Upper lobe of left lung (tissue), 6 donors: ENCODE data around the gene PTPN1. TPM values are rescaled to one million over a fixed set of nuclear protein-coding genes. Genes with fewer than 3 reads are reported as not detected.

Experiments used
- ATAC-seq, 2 donors: fragments of 200-7000 bp; cut with Tn5 transposase; one replicate each; pipeline ENCODE4 v1.9.1; 2022; ENCODE audit warnings: mild to moderate bottlenecking in 2 of 2, moderate library complexity in 2 of 2; ENCODE audit not compliant: low FRiP score in 2 of 2
- DNase-seq, 2 donors: peaks; one replicate each; pipeline ENCODE4 v3.0.0-alpha.2; 2019 to 2020
- H3K27ac ChIP-seq, 4 donors: fragments of 200-600 bp; sonication (generic); one replicate each; pipeline ENCODE4 v1.5.1; 2016 to 2019
- H3K27me3 ChIP-seq, 4 donors: fragments of 200-600 bp; sonication (generic); one replicate each; pipeline ENCODE4 v1.5.1; 2017 to 2019
- H3K36me3 ChIP-seq, 4 donors: fragments of 200-600 bp; sonication (generic); one replicate each; pipeline ENCODE4 v1.5.1; 2016 to 2019
- H3K4me1 ChIP-seq, 4 donors: fragments of 200-600 bp; sonication (generic); one replicate each; pipeline ENCODE4 v1.5.1; 2018 to 2019
- H3K4me3 ChIP-seq, 4 donors: fragments of 200-600 bp; sonication (generic); one replicate each; pipeline ENCODE4 v1.5.1; 2017 to 2019; ENCODE audit warnings: mild to moderate bottlenecking in 2 of 4, moderate library complexity in 1 of 4
- H3K9me3 ChIP-seq, 4 donors: fragments of 200-600 bp; sonication (generic); one replicate each; pipeline ENCODE4 v1.5.1; 2018 to 2019
- EP300 ChIP-seq, 4 donors: sonication (generic); formaldehyde crosslinking; IDR thresholded peaks; one replicate each; pipeline ENCODE4 v1.5.1; 2017; ENCODE audit warnings: antibody characterized with exemption in 4 of 4, control low read depth in 2 of 4
- POLR2A ChIP-seq, 4 donors: fragments of 450-650 bp; IDR thresholded peaks; one replicate each; pipeline ENCODE4 v1.5.1; 2016 to 2017; ENCODE audit warnings: antibody characterized with exemption in 4 of 4, mild to moderate bottlenecking in 2 of 4
- POLR2AphosphoS5 ChIP-seq, 2 donors: sonication (generic); formaldehyde crosslinking; IDR thresholded peaks; one replicate each; pipeline ENCODE4 v1.5.1; 2017; ENCODE audit warnings: antibody characterized with exemption in 2 of 2
- WGBS, 2 donors: methylation state at CpG; one replicate each; pipeline ENCODE4 v1.1.5; 2017 to 2018; 5-methylcytosine and 5-hydroxymethylcytosine counted together
- total RNA-seq, 6 donors: library from RNA; depleted of rRNA in 4 of 6; stranded (reverse); fragments of >200 nt in 4 of 6; gene quantifications; one replicate each; pipeline versions ENCODE4 v1.1.0 to v1.2.1, GENCODE V29; 2016 to 2021
- TF ChIP-seq, protein P1 (sequence below), 6 experiments: fragments of 450-650 bp in 4 of 6; fragments of 200-600 bp in 2 of 6; sonication (generic) in 2 of 6; IDR thresholded peaks; one replicate each; pipeline ENCODE4 v1.5.1; 2016 to 2019; ENCODE audit warnings: antibody characterized with exemption in 6 of 6
- donor health status: DM: no; HTN: no; CAD: no; lungs with moderate emphysema.
- donor health status: DM: no; HTN: yes; CAD: no; lungs with severe emphysema.

The PTPN1 gene
- total RNA-seq, 6 donors from 2014 or later, result 75.1 to 137 (median 96.1) TPM

DNA sequence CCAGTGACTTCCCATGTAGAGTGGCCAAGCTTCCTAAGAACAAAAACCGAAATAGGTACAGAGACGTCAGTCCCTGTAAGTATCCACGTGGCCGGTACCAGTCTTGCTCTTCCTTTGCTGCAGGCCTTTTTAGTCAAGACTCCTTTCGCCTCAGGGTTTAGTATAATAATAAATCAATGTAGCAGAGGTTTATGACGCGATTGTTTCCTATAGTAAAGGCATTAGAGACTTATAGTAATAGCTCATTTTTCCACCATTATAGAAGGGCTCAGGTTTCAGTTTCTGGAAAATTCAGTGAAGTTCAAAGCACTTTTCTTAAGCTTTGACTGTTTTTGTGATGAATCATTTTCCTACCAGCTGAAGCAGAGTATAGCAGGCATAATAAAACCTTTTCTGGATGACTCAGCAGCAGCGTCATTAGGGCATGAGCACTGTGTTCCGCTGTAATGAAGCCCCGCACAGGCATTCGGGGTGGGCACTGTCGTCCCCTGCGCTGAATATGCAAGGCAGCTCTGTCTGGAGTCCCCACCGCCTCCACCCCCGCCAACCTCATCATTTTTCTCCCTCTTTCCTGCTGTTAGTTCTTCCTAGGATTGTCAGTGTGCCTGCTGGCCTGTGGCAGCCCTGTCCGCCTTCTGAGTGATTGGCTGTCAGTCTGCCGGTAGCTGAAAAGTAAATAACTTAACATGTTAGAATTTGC, 51.3 kb downstream of the PTPN1 start:
- TF ChIP-seq POLR2AphosphoS5 (IDR thresholded peaks at IDR 0.05), result no peak
- TF ChIP-seq, protein P1, sequence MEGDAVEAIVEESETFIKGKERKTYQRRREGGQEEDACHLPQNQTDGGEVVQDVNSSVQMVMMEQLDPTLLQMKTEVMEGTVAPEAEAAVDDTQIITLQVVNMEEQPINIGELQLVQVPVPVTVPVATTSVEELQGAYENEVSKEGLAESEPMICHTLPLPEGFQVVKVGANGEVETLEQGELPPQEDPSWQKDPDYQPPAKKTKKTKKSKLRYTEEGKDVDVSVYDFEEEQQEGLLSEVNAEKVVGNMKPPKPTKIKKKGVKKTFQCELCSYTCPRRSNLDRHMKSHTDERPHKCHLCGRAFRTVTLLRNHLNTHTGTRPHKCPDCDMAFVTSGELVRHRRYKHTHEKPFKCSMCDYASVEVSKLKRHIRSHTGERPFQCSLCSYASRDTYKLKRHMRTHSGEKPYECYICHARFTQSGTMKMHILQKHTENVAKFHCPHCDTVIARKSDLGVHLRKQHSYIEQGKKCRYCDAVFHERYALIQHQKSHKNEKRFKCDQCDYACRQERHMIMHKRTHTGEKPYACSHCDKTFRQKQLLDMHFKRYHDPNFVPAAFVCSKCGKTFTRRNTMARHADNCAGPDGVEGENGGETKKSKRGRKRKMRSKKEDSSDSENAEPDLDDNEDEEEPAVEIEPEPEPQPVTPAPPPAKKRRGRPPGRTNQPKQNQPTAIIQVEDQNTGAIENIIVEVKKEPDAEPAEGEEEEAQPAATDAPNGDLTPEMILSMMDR (IDR thresholded peaks at IDR 0.05), result no peak
- no peak for TF ChIP-seq POLR2A (IDR thresholded peaks at IDR 0.05)
- no peak for TF ChIP-seq EP300 (IDR thresholded peaks at IDR 0.05)
- peak; percentile 76 to 77 for ATAC-seq
- 68 to 75% methylated on average over 17 of the region's 17 CpGs for WGBS, 2 donors
- Histone ChIP-seq H3K36me3 (peaks cover 5 to 54% (median 19%) of the 10 kb centered on the region in 4 donors), H3K27ac (peak overlapping the region; percentile 76 to 81 (median 80)), H3K4me3 (no peak overlapping the region), H3K9me3 (no peaks in the 10 kb centered on the region), H3K4me1 (peaks cover 19 to 50% (median 41%) of the 10 kb centered on the region in 4 donors), H3K27me3 (no peaks in the 10 kb centered on the region)
- no peak for DNase-seq

DNA sequence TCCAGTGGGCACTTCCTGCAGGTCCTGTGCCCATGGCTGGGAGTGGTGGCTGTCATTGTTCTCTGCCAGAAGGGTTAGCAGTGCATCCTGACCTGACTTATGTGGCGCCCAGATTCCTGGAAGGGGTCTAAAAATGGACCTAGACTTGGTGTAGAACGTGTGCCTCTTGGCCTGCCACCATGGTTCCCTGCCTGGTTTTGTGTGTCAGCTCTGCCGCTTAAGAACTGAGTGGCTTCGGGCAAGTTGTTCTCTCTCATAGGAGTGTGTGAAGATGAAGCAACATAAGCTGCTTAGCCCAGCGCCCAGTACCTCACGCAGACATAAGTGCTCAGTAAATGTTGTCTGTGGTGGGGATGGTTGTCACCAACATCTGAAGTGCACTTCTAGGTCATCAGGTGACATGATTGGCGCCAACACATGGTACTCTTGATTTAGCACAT, 52.1 kb downstream of the PTPN1 start:
- Histone ChIP-seq H3K27me3 (no peaks in the 10 kb centered on the region), H3K4me1 (peaks cover 19 to 55% (median 43%) of the 10 kb centered on the region in 4 donors), H3K27ac (peak overlapping the region; percentile 76 to 81 (median 80)), H3K36me3 (peaks cover 5 to 58% (median 19%) of the 10 kb centered on the region in 4 donors), H3K9me3 (no peaks in the 10 kb centered on the region), H3K4me3 (no peak overlapping the region)
- DNase-seq (peak in 1 of 2 donors; percentile 83), ATAC-seq (peak; percentile 56 to 89)
- TF ChIP-seq EP300 (IDR thresholded peaks at IDR 0.05) (peak; percentile 21 to 97 (median 67)), POLR2AphosphoS5 (IDR thresholded peaks at IDR 0.05) (peak; percentile 71 to 82), POLR2A (IDR thresholded peaks at IDR 0.05) (peak in 1 of 4 donors; percentile 45)
- TF ChIP-seq, protein P1 (IDR thresholded peaks at IDR 0.05), result no peak
- 70 to 93% methylated on average over 3 to 7 of the region's 7 CpGs for WGBS, 2 donors

DNA sequence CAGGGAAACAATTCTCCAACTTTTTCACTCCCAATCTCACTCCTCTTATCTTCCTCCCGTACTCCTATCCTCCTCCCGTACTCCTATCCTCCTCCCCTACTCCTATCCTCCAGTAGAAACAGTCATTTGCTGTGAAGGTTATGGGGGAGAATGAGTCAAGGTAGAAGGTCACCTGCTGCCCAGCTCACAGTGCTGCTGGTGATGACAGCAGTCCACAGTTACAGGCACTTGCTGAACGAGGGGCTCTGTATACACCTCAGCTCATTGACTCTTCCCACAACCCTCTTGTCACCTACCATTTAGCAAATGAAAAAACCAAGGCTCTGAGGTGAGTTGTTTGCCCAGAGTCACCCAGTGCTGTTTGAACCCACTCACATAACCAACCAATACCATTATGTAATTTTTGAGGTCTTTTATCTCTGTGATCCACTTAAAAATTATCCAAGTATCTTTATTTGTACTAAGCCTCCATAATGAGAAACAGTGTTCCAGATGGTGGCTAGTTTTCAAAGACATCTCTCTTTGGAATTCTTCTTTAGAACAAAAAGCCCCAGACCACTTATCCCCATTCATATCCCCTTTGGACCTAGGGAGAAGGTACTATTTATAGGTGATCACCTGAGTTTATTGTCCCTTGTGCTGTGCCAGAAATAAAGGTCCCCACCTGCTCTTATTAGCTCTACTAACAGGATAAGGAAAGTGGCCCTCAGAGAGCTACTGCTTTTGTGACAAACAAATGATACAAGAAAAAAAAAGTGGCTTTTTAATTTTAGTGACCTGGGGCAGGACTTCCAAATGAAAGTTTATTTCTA, 53.2 kb downstream of the PTPN1 start:
- DNase-seq (no peak), ATAC-seq (no peak)
- peak overlapping the region in 3 of 4 donors; percentile 15 to 80 (median 48) for H3K27ac ChIP-seq
- TF ChIP-seq, protein P1 (IDR thresholded peaks at IDR 0.05), result no peak
- TF ChIP-seq POLR2A (IDR thresholded peaks at IDR 0.05) (no peak), POLR2AphosphoS5 (IDR thresholded peaks at IDR 0.05) (no peak), EP300 (IDR thresholded peaks at IDR 0.05) (no peak)
- H3K4me1 ChIP-seq, result peaks cover 19 to 55% (median 45%) of the 10 kb centered on the region in 4 donors
- H3K4me3 ChIP-seq, result no peak overlapping the region
- H3K36me3 ChIP-seq, result peaks cover 5 to 60% (median 24%) of the 10 kb centered on the region in 4 donors
- H3K27me3 ChIP-seq, result no peaks in the 10 kb centered on the region
- WGBS, 2 donors, result 67 to 73% methylated on average over 3 of the region's 3 CpGs
- H3K9me3 ChIP-seq, result no peaks in the 10 kb centered on the region

DNA sequence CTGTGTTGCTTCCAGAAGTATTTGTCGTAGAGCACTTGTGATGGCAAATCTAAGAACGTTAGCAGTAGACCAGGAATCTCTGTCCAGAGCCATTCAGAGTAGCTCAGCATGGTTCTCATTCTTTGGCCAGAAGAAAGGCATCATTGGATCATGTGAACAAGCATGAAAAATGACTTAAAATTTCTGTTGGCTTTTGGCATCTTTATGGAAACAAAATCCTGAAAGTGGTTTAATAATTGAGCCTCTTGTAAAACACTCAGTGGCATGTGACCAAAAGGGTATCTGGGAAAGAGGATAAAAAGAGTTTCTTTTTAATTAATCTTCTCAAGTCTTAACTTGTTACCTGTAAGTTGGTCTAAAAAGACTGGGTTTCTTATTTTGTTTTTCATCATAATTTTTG, 55.2 kb downstream of the PTPN1 start:
- peak overlapping the region in 3 of 4 donors; percentile 5 to 37 (median 32) for H3K27ac ChIP-seq

More for the DNA sequence above, 55.2 kb downstream of the PTPN1 start:
- ATAC-seq (no peak), DNase-seq (no peak)
- no peaks in the 10 kb centered on the region for H3K9me3 ChIP-seq
- TF ChIP-seq POLR2AphosphoS5 (IDR thresholded peaks at IDR 0.05), result no peak
- TF ChIP-seq EP300 (IDR thresholded peaks at IDR 0.05), result no peak
- TF ChIP-seq POLR2A (IDR thresholded peaks at IDR 0.05), result no peak
- TF ChIP-seq, protein P1 (IDR thresholded peaks at IDR 0.05), result no peak
- H3K4me3 ChIP-seq, result no peak overlapping the region
- peaks cover 29 to 58% (median 46%) of the 10 kb centered on the region in 4 donors for H3K4me1 ChIP-seq
- H3K27me3 ChIP-seq, result no peaks in the 10 kb centered on the region
- peaks cover 9 to 81% (median 37%) of the 10 kb centered on the region in 4 donors for H3K36me3 ChIP-seq
- 56 to 79% methylated on average over 2 of the region's 2 CpGs for WGBS, 2 donors
